Measurements from ENCODE around the gene BBS5.
A peak's percentile ranks its signal among the peaks of the same experiment; 100 is the strongest.
"Not testable (repeated sequence)": the region's sequence is repeated elsewhere in the genome, so short reads cannot be mapped to it uniquely, and the experiment has no call there.

The BBS5 gene

DNA sequence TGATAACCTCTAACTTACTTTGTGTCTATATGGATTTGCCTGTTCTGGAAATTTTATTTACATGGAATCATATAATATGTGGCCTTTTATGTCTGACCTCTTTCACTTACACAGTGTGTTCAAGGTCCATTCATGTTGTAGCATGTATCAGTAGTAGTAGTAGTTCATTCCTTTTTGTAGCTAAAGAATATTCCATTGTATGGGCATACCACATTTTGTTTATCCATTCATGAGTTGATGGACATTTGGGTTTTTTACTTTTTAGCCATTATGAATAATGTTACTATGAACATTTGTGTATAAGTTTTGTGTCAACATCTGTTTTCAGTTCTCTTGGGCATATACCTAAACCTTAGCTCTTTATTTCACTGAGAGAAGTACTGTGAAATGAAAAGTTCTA is 11.5 kb downstream of the BBS5 start:
- no peak for DNase-seq

DNA sequence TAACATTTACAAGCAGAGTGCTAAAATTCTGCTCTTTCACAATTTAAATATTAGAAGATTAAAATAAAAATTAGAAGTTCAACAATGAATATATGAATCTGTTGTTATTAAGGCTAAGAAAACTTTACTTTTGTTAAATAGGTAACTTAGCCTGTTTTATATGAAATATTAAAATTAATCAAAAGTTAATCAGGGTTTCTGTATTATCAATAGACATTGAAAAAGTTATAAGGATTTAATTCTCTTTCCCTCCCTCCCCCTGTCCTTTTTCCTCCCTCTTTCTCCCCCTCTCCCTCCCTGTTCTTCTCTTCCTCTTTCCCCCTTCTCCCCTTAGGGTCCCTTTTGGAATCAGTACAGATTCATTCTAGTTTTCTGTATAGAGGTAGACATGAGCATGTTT is 12.1 kb downstream of the BBS5 start:
- no peak for DNase-seq

GRCh38 chr2:169493360-169493759 is 14.1 kb downstream of the BBS5 start:
- DNase-seq: no peak

- no peak for DNase-seq
Observed at GRCh38 chr2:169495310-169495928, 16.1 kb downstream of the BBS5 start.

- DNase-seq: no peak
Observed at GRCh38 chr2:169504651-169505050, 25.4 kb downstream of the BBS5 start.

DNA sequence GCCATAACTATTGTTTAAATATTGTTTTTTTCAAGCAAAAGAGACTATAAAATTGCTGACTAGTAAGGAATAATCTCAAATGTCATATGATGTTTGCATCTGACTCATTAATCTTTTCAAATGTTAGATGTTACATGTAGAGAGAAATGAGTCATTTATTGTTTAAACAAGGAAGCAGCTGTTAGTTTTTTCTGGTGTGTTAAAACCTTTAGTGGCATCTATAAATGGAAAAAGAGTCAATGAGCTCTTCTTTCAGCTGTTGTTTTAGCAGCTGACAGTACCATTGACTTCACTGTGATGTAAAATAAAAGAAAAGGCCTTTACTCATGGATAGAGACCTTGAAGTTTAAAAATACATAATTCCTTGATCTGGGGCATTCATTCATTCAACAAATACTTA is 28.4 kb downstream of the BBS5 start:
- peak in 1 of 2 experiments; percentile 28 for DNase-seq

GRCh38 chr2:169509298-169509885 is 30.1 kb downstream of the BBS5 start, which contains the start of gene KLHL41:
KLHL41 (plus strand) TSS chr2:169509702; CDS start chr2:169509779, 77 bp downstream.
- no peak for DNase-seq

DNA sequence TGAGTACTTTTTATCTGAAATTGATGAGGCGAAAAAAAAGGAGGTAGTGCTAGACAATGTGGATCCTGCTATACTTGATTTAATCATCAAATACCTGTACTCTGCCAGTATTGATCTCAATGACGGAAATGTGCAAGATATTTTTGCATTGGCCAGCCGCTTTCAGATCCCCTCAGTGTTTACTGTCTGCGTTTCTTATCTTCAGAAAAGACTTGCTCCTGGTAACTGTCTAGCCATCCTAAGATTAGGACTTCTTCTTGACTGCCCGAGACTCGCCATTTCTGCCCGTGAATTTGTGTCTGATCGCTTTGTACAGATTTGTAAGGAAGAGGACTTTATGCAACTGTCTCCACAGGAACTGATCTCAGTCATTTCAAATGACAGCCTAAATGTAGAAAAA is 30.7 kb downstream of the BBS5 start:
- no peak for DNase-seq

DNA sequence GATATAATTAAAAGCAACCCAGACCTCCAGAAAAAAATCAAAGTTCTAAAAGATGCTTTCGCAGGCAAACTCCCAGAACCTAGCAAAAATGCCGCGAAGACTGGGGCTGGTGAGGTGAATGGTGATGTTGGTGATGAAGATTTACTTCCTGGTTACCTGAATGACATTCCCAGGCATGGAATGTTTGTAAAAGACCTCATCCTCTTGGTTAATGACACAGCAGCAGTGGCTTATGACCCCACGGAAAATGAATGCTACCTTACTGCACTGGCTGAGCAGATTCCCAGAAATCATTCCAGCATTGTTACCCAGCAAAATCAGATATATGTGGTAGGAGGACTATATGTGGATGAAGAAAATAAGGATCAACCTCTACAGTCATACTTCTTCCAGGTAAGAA is 31.2 kb downstream of the BBS5 start:
- DNase-seq: no peak

DNA sequence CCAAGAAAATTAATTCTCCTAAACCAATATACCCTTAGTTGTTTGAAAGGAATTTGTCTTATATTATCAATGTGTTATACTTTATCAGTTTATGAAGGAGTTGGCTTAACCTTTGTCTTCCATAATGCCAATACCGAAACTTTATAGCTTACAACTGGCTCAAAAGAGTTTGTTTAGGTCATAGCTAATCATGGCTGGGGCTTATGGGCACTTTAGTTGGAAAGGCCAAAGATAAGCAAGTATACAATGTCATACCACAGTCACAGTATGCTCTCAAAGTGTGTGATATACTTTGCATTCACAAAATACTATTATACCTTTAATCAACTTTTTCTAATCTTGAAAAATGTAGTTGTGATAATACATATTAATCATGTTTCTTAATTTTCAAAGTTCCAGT is 32.5 kb downstream of the BBS5 start:
- DNase-seq: no peak

GRCh38 chr2:169512525-169512924 is 33.2 kb downstream of the BBS5 start:
- DNase-seq: no peak

- no peak for DNase-seq
Observed at GRCh38 chr2:169513094-169513493, 33.8 kb downstream of the BBS5 start.

GRCh38 chr2:169513926-169514325 is 34.6 kb downstream of the BBS5 start:
- no peak for DNase-seq

DNA sequence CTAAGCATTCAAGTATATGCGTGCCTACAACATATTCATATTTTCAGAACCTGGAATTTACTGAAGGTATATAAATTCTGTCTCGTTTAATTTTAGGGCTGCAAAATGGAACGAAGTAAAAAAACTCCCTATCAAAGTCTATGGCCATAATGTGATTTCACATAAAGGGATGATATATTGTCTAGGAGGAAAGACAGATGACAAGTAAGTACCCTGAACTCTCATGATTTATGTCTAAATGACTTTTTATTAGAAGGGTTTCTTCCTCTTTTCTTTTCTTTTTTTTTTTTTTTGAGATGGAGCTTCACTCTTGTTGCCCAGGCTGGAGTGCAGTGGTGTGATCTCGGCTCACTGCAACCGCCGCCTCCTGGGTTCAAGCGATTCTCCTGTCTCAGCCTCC is 35.5 kb downstream of the BBS5 start:
- DNase-seq: not testable (repeated sequence)

GRCh38 chr2:169516488-169516995 is 37.2 kb downstream of the BBS5 start:
- not testable (repeated sequence) for DNase-seq

GRCh38 chr2:169520896-169521295 is 41.6 kb downstream of the BBS5 start:
- no peak for DNase-seq

GRCh38 chr2:169523681-169524080 is 44.4 kb downstream of the BBS5 start:
- no peak for DNase-seq

DNA sequence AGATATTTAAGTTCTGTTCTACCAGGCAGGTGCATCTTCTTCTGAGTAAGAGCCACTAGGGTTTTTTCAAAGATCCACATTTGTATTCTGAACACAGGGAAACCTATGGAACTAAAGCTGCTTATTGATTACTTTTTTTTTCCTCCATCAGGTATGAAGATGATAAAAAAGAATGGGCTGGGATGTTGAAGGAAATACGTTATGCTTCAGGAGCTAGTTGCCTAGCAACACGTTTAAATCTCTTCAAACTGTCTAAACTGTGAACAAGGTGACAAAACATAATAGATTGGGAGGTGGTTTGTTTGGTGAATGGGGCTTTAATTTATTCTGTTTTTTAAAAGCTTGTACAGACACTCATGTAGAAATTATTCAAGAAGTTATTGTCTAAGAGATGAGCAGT is 46.1 kb downstream of the BBS5 start:
- no peak for DNase-seq

DNA sequence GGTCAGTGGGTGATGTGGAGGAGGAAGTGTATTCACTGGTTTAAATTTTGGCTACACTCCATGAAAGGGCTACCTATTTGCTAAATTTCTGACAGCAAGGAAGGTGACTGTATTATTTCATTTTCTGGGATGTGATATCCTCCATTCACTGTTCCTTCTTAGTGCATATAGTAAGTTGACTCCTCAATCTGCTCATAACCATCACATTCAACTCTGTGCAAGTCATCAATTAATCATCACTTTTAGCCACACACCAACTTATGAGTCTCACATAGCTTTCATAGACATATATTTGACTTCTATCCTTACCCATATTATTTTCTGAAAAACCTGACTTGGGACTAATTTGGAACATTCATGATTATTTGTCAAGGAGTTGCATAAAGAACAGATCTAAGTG is 47.2 kb downstream of the BBS5 start:
- DNase-seq: no peak

GRCh38 chr2:169528271-169528701 is 49.0 kb downstream of the BBS5 start:
- peak; percentile 12 to 66 for DNase-seq

DNA sequence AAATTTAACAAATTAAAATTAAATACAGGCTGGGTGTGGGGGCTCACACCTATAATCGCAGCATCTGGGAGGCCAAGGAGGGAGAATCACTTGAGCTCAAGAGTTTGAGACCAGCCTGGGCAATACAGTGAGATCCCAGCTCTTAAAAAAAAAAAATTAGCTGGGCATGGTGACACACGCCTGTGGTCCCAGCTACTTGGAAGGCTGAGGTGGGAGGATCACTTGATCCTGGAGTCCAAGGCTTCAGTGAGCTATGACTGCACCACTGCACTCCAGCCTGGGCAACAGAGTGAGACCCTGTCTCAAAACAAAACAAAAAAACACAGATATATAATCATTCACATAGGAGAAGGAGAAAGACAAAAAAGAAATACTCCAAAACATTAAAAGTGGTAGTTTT is 60.2 kb downstream of the BBS5 start:
- DNase-seq: not testable (repeated sequence)

GRCh38 chr2:169540146-169540545 is 60.9 kb downstream of the BBS5 start:
- no peak for DNase-seq

GRCh38 chr2:169542433-169542832 is 63.1 kb downstream of the BBS5 start:
- DNase-seq: no peak

DNA sequence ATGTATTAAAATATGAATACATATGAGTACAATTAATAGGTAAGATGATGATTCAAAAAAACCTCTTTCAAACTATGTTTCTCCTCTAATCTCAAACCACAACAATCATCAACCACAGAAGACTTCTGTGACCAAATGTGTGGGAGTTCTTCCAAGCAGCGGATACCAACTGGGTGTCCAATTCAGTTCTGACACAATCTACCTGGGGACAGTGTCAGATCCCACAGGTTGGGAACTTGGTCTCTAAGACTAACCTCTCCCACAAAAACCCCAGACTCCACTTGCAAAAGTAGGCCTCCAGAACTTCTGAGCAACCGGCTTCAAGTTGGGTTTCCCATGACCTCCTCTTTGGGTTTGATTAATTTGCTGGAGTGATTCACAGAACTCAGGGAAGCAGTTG is 67.5 kb downstream of the BBS5 start:
- DNase-seq: no peak
